Heart left ventricle (tissue), 16 donors: ENCODE data around the gene ARMS2. TPM values are rescaled to one million over a fixed set of nuclear protein-coding genes. Genes with fewer than 3 reads are reported as not detected.

Source experiments
- ATAC-seq, 4 donors: fragments of 200-7000 bp; cut with Tn5 transposase; one replicate each; pipeline ENCODE4 v1.9.1; 2020 to 2022; ENCODE audit warnings: moderate library complexity in 4 of 4, mild to moderate bottlenecking in 3 of 4, moderate number of reproducible peaks in 1 of 4
- DNase-seq, 5 donors: peaks; one replicate each; pipeline ENCODE4 v3.0.0-alpha.2; 2020
- H3K27ac ChIP-seq, 12 donors: fragments of 200-600 bp; sonication (generic) in 4 of 12; one replicate each; pipeline versions ENCODE4 v1.5.0 to v1.8.0; 2016 to 2022; ENCODE audit warnings: mild to moderate bottlenecking in 2 of 12
- H3K27me3 ChIP-seq, 9 donors: fragments of 200-600 bp; sonication (generic) in 2 of 9; one replicate each; pipeline versions ENCODE4 v1.5.1 to v1.8.0; 2016 to 2022; ENCODE audit warnings: mild to moderate bottlenecking in 3 of 9
- H3K36me3 ChIP-seq, 9 donors: fragments of 200-600 bp; sonication (generic) in 2 of 9; one replicate each; pipeline versions ENCODE4 v1.5.0 to v1.8.0; 2018 to 2022; ENCODE audit warnings: mild to moderate bottlenecking in 2 of 9
- H3K4me1 ChIP-seq, 12 donors: fragments of 200-600 bp; sonication (generic) in 4 of 12; one replicate each; pipeline versions ENCODE4 v1.5.0 to v1.8.0; 2016 to 2022; ENCODE audit warnings: mild to moderate bottlenecking in 3 of 12
- H3K4me3 ChIP-seq, 12 donors: fragments of 200-600 bp; sonication (generic) in 4 of 12; one replicate each; pipeline versions ENCODE4 v1.5.0 to v1.8.0; 2017 to 2022; ENCODE audit warnings: mild to moderate bottlenecking in 9 of 12, moderate library complexity in 4 of 12
- H3K9me3 ChIP-seq, 12 donors: fragments of 200-600 bp; sonication (generic) in 4 of 12; one replicate each; pipeline versions ENCODE4 v1.5.0 to v1.8.0; 2016 to 2022; ENCODE audit warnings: mild to moderate bottlenecking in 1 of 12
- POLR2A ChIP-seq, 2 donors: fragments of 450-650 bp; IDR thresholded peaks; one replicate each; pipeline ENCODE4 v1.6.1; 2017; ENCODE audit warnings: antibody characterized with exemption in 2 of 2, mild to moderate bottlenecking in 2 of 2, moderate library complexity in 2 of 2
- WGBS, 4 donors: extraction: QIAGEN DNeasy Blood & Tissue Kit in 2 of 4; methylation state at CpG; one replicate each; pipeline versions ENCODE4 v1.1.5 to v1.1.7; 2013 to 2018; 5-methylcytosine and 5-hydroxymethylcytosine counted together
- intact Hi-C, 10 donors: fragments of 100-400 bp; cut with DNase I; formaldehyde crosslinking; loops; one replicate each; pipeline versions ENCODE4 v1.11.1 to v1.14.2; 2022
- polyA plus RNA-seq, 2 donors: library from polyadenylated mRNA; stranded (reverse); fragments of 200-250 nt; gene quantifications; one replicate each; pipeline ENCODE4 v1.2.3, GENCODE V29; 2013
- total RNA-seq, 9 donors: library from RNA; depleted of rRNA in 2 of 9; stranded (reverse); fragments of >200 nt in 2 of 9; fragmentation: NEBNext Ultra II Directional in 3 of 9; extraction: Animal tissue kit (Norgen Biotek cat#: 25700) in 3 of 9; gene quantifications; one replicate each; pipeline versions ENCODE4 v1.1.0 to v1.2.4, GENCODE V29; 2016 to 2023
- TF ChIP-seq, protein P1 (sequence below), 12 donors: fragments of 200-600 bp; sonication (generic) in 4 of 12; IDR thresholded peaks; one replicate each; pipeline versions ENCODE4 v1.5.0 to v1.8.0; 2018 to 2022; ENCODE audit warnings: antibody characterized with exemption in 12 of 12, mild to moderate bottlenecking in 5 of 12
- donor health status: ischemic (EF 13 %, LVEDD 7.1; RV severe dilation, severe dysfunction).
- donor health status: healthy with polysubstance abuse.
- donor health status: DM: no; HTN: yes; CAD: no.
- donor health status: DM: no; HTN: no; CAD: no.
- donor health status: ischemic (EF 25% LVEDD 6.9; RV normal size, moderate dysfunction).
- donor health status: ischemic (EF 25% LVEDD 5.7; RV mildly dilated, moderate dysfunction).
- donor health status: healthy.
- donor health status: DM: yes; HTN: yes; CAD: no.
- donor health status: ischemic (EF 35%, LVEDD 5.7; RV mildly dilated, moderate dysfunction).
- donor health status: nonischemic (EF 11% LVEDD 7.7; RV severe dilation, severe dysfunction).
- donor health status: DM: yes; HTN: yes; CAD: no.
- donor health status: PGD.
- donor health status: ischemic (EF 29% LVEDD 5.4; RV normal size, mild dysfunction).
- donor health status: nonischemic (EF 23%, LVEDD 6.1; RV moderate dilation, normal function).

The ARMS2 gene
- total and polyA plus RNA-seq, 11 donors = 0.87 to 1.5 (median 1.2) TPM; not detected in 8

- H3K4me1 ChIP-seq = peaks cover 0 to 54% (median 11%) of the 10 kb centered on the region in 12 donors
- H3K4me3 ChIP-seq = no peak overlapping the region
- TF ChIP-seq, protein P1, sequence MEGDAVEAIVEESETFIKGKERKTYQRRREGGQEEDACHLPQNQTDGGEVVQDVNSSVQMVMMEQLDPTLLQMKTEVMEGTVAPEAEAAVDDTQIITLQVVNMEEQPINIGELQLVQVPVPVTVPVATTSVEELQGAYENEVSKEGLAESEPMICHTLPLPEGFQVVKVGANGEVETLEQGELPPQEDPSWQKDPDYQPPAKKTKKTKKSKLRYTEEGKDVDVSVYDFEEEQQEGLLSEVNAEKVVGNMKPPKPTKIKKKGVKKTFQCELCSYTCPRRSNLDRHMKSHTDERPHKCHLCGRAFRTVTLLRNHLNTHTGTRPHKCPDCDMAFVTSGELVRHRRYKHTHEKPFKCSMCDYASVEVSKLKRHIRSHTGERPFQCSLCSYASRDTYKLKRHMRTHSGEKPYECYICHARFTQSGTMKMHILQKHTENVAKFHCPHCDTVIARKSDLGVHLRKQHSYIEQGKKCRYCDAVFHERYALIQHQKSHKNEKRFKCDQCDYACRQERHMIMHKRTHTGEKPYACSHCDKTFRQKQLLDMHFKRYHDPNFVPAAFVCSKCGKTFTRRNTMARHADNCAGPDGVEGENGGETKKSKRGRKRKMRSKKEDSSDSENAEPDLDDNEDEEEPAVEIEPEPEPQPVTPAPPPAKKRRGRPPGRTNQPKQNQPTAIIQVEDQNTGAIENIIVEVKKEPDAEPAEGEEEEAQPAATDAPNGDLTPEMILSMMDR (IDR thresholded peaks at IDR 0.05) = no peak
- TF ChIP-seq POLR2A (IDR thresholded peaks at IDR 0.05) = no peak
- peaks cover 0 to 91% (median 27%) of the 10 kb centered on the region in 9 donors for H3K36me3 ChIP-seq
- DNase-seq (no peak), ATAC-seq (peak in 2 of 4 donors; percentile 51 to 62)
- peak overlapping the region in 4 of 12 donors; percentile 6 to 41 (median 24) for H3K27ac ChIP-seq
- intact Hi-C loops = loop anchor here in 2 of 10 donors (5.0 kb wide), 2 partner anchors 34 to 44 kb away; no protein-coding TSS in a partner anchor
- no peaks in the 10 kb centered on the region for H3K9me3 ChIP-seq
- no peaks in the 10 kb centered on the region for H3K27me3 ChIP-seq
Observed at GRCh38 chr10:122421742-122422141, 32.7 kb upstream of the ARMS2 start.

DNA sequence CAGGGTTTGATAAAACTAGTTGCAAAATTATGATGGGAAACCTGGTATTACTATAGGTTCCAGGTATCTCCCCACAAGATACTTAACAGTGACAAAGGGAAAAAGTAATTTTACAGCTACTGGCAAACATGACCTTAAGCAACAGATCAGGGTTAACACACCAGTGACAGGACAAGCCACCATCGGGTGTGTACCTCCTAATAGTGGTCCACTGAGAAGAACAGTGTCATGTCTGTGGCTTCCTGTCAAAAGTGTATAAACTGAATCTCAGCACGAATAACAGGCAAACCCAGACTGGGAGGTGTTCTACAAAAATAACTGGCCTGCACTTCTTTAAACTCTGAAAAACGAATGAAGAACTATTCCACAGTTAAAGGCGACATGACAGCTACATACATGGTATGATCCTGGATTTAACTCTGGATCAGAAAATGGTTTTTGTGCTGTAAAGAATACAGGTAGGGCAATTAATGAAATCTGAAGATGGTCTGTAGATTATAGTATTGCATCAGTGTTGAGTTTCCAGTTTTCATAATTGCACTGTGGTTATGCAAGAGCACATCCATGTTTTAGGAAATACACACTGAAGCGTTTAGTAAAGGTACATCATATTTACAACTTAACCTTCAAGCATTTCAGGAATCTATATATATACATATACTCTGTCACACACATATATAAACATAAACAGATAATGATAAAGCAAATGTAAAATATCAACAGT lies 32.0 kb upstream of the ARMS2 start:
- no peak for TF ChIP-seq POLR2A (IDR thresholded peaks at IDR 0.05)
- TF ChIP-seq, protein P1 (IDR thresholded peaks at IDR 0.05) = no peak
- H3K36me3 ChIP-seq = peaks cover 0 to 91% (median 25%) of the 10 kb centered on the region in 9 donors
- peak overlapping the region in 2 of 12 donors; percentile 5 to 34 for H3K27ac ChIP-seq
- 61 to 73% (median 70%) methylated on average over 5 of the region's 5 CpGs for WGBS, 4 donors
- H3K4me3 ChIP-seq = no peak overlapping the region
- H3K4me1 ChIP-seq = peaks cover 0 to 47% (median 11%) of the 10 kb centered on the region in 12 donors
- H3K27me3 ChIP-seq = no peaks in the 10 kb centered on the region
- no peaks in the 10 kb centered on the region for H3K9me3 ChIP-seq
- DNase-seq (no peak), ATAC-seq (peak in 2 of 4 donors; percentile 38 to 51)
- intact Hi-C loops = loop anchor here in 2 of 10 donors (5.0 kb wide), 2 partner anchors 35 to 45 kb away; no protein-coding TSS in a partner anchor

DNA sequence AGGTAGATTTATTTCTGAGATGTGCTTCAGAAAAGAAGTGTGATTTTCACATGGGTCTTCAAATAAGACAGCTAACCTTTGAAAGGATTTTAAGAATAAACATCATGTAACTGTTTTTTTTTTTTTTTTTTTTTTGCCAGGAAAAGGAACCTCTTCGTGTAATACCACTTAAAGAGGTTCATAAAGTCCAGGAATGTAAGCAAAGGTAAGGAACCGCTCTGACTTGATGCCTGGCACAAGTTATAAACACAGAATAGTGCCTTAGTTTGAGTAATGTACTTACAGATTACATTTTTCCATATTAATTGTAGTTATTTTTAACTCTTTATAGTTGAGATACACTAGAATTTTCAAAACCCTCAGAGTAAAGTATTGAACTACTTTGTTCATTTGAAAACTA lies 30.4 kb upstream of the ARMS2 start:
- peaks cover 0 to 37% (median 14%) of the 10 kb centered on the region in 12 donors for H3K4me1 ChIP-seq
- TF ChIP-seq, protein P1 (IDR thresholded peaks at IDR 0.05) = no peak
- TF ChIP-seq POLR2A (IDR thresholded peaks at IDR 0.05) = no peak
- ATAC-seq (no peak), DNase-seq (no peak)
- H3K4me3 ChIP-seq = no peak overlapping the region
- H3K27me3 ChIP-seq = no peaks in the 10 kb centered on the region
- H3K36me3 ChIP-seq = peaks cover 0 to 89% (median 21%) of the 10 kb centered on the region in 9 donors
- WGBS, 4 donors = 94 to 97% (median 95%) methylated on average over 2 of the region's 2 CpGs
- intact Hi-C loops = loop anchor here in 2 of 10 donors (5.0 kb wide), 2 partner anchors 37 to 47 kb away; no protein-coding TSS in a partner anchor
- no peak overlapping the region for H3K27ac ChIP-seq
- no peaks in the 10 kb centered on the region for H3K9me3 ChIP-seq

GRCh38 chr10:122426829-122427228 lies 27.6 kb upstream of the ARMS2 start:
- Histone ChIP-seq H3K27ac (no peak overlapping the region), H3K4me3 (no peak overlapping the region), H3K9me3 (no peaks in the 10 kb centered on the region), H3K27me3 (no peaks in the 10 kb centered on the region), H3K36me3 (peaks cover 0 to 91% (median 36%) of the 10 kb centered on the region in 9 donors), H3K4me1 (peaks cover 0 to 14% (median 3%) of the 10 kb centered on the region in 12 donors)
- DNase-seq (no peak), ATAC-seq (no peak)
- 83 to 89% (median 85%) methylated on average over 6 of the region's 6 CpGs for WGBS, 4 donors
- intact Hi-C loops = no loop called here
- TF ChIP-seq, protein P1 (IDR thresholded peaks at IDR 0.05) = no peak
- no peak for TF ChIP-seq POLR2A (IDR thresholded peaks at IDR 0.05)
